ENCODE data around the gene TMEM242.

The TMEM242 gene

DNA sequence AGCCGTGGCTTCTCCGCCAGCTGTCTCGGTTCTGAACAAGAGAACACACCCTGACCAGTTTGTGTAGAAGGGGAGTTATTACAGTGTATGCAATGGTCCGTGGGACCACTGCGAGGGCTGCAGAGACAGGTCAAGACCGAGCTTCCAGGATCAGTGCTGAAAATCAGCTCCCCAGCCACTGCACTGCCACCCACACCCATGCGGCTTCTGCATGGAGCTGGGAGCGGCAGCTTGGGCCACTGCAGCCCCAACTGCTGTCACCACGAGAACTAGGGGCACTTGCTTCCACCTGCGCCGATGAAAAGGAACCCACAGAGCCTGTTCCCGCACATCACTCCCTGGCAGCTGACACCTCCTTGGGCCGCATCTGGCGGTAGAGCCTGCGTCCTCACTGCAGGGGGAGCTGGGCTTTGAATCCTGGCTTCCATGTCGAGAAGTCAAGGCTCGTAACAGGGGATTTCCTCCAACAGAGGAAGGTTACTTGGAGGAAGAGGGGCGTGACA, 56.2 kb downstream of the TMEM242 start:
- no peak overlapping the region for H3K27ac ChIP-seq
- TF ChIP-seq, protein P1, sequence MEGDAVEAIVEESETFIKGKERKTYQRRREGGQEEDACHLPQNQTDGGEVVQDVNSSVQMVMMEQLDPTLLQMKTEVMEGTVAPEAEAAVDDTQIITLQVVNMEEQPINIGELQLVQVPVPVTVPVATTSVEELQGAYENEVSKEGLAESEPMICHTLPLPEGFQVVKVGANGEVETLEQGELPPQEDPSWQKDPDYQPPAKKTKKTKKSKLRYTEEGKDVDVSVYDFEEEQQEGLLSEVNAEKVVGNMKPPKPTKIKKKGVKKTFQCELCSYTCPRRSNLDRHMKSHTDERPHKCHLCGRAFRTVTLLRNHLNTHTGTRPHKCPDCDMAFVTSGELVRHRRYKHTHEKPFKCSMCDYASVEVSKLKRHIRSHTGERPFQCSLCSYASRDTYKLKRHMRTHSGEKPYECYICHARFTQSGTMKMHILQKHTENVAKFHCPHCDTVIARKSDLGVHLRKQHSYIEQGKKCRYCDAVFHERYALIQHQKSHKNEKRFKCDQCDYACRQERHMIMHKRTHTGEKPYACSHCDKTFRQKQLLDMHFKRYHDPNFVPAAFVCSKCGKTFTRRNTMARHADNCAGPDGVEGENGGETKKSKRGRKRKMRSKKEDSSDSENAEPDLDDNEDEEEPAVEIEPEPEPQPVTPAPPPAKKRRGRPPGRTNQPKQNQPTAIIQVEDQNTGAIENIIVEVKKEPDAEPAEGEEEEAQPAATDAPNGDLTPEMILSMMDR (IDR thresholded peaks at IDR 0.05), result no peak
- no peak for TF ChIP-seq ZFX (IDR thresholded peaks at IDR 0.05; ENCODE audit: borderline replicate concordance)

DNA sequence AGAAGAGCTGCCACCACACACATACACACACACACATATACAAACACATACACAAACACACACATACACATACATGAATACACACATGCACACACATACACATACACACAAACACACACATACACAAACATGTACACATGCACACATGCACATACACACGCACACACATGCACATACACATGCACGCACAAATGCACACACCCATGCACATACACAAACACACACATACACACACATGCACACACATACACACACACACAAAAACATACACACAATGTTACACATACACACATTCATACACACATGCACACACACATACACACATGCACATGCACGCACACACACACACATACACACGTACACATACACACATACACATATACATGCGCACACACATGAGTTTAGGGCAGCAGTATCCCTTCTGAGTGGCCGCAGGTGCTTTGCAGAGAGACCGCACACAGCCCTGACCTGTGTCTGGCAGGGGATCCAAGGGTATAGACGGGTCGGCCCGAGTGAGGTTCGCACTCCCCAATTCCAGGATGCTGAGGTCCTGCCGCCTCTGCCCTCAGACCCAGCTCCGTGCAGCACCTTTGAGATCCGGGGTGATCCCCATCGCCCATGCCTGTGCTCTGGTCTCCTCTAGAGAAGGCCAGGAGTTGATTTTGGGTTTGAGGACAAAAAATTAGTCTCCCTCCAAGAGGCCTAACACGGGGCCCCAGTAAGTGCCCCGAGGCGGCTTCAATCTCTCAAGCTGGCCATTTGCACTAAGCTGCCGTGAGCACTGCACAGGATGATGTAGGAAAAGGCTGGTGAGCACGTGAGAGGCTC, 56.8 kb downstream of the TMEM242 start:
- TF ChIP-seq, protein P1 (IDR thresholded peaks at IDR 0.05), result no peak
- no peak for TF ChIP-seq ZFX (IDR thresholded peaks at IDR 0.05; ENCODE audit: borderline replicate concordance)
- no peak overlapping the region for H3K27ac ChIP-seq

DNA sequence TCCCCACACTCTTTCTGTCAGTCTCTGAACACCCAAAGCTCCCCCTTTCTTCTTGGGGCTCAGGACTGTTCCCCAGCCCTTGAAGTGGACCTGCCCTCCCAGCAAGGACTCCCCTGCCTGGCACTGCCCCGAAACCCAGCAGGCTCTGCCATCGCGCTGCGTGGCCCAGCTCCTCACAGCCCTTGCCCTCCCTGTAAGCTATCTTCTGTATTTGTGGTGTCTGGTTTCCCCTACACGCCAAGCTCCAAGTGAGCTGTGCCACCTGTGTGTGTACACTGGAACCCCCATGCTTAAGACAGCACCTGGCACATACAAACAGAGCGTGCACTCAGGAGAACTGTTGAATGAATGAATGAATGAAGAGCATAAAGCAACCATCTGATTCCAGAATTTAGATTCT, 57.7 kb downstream of the TMEM242 start:
- TF ChIP-seq ZFX (IDR thresholded peaks at IDR 0.05; ENCODE audit: borderline replicate concordance), result no peak
- TF ChIP-seq, protein P1 (IDR thresholded peaks at IDR 0.05), result no peak
- H3K27ac ChIP-seq, result no peak overlapping the region

DNA sequence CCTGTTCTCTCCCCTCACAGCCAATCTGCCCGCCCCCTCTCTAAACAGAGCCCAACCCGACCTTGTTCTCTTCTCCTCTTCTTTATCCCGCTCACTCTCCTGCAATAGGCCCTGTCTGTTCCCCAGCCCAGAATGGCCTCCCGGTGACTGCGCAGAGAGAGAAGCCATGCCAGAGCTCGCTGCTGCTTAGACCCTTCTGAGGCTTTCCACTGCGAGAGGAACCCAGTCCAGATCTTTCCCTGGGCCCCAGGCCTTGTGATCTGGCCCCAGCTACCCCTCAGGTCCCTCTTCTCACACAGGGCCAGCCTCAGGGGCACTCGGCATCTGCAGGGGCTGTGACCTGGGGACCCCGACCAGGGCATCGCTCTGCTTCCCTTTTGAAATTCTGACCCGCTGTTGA, 58.1 kb downstream of the TMEM242 start:
- H3K27ac ChIP-seq, result no peak overlapping the region
- TF ChIP-seq ZFX (IDR thresholded peaks at IDR 0.05; ENCODE audit: borderline replicate concordance), result no peak
- TF ChIP-seq, protein P1 (IDR thresholded peaks at IDR 0.05), result no peak

DNA sequence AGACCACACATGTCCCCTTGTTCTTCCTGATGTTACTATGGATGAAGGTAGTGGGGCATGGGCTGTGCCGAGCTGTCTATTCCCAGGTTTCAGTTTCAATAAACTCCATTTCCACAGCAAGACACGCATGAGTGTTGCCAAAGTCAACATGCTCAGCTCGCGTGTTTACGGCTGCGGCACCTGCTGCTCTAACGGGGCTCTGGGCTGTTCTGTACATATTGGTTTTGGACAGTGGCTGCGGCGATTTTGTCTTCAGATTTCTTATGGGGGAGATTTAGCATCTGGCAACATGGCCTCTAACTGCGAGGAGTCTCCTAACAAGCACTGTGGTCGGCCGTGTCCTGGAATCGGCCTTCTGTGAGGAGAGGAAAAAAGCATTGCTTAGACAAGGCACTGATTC, 58.6 kb downstream of the TMEM242 start:
- H3K27ac ChIP-seq, result no peak overlapping the region
- TF ChIP-seq, protein P1 (IDR thresholded peaks at IDR 0.05), result no peak
- no peak for TF ChIP-seq ZFX (IDR thresholded peaks at IDR 0.05; ENCODE audit: borderline replicate concordance)

DNA sequence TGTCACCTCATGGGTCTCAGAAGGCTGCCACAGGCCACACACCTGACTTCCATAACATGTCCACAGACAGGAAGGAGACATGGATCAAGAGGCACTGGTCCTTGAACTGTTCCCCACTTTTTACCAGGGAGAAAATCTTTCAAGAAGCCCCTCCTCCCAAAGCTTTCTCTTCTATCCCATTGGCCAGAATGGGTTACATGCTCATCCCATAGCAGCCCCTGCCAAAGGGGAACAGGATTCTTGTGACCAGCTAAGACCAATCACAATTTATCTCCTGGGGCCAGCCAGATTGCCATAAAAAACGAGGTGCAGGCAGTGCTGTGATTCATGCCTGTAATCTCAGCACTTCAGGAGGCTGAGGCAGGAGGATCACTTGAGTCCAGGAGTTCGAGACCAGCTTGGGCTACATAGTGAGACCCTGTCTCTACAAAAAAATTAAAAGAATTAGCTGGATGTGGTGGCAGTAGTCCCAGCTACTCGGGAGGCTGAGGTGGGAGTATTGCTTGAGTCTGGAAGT, 59.4 kb downstream of the TMEM242 start:
- TF ChIP-seq ZFX (IDR thresholded peaks at IDR 0.05; ENCODE audit: borderline replicate concordance), result no peak
- TF ChIP-seq, protein P1 (IDR thresholded peaks at IDR 0.05), result no peak
- no peak overlapping the region for H3K27ac ChIP-seq

DNA sequence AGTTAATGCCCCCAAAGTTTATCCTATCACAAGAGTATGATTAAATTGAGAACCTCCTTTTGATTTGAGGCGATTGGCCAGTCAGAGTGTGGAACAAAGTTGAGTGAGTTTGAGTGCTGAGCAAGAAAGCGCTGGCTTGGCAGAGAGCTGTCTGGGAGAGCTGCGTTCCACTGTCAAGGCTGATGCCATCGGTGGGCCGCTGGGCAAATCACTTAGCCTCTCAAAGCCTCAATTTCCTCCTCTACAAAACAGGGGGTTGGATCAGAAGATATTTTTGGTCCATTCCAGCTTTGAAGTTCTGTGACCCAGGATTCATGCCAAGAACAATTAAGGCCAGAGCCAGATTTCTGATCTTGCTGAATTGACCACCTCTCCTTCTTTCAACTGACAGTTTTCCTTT, 60.2 kb downstream of the TMEM242 start:
- H3K27ac ChIP-seq, result no peak overlapping the region
- no peak for TF ChIP-seq ZFX (IDR thresholded peaks at IDR 0.05; ENCODE audit: borderline replicate concordance)
- TF ChIP-seq, protein P1 (IDR thresholded peaks at IDR 0.05), result no peak
